Measurements from ENCODE around the gene TMEM205. TPM values are rescaled to one million over a fixed set of nuclear protein-coding genes. Genes with fewer than 3 reads are reported as not detected.

The TMEM205 gene
- total RNA-seq: 168 and 174 TPM in 2 replicates

DNA sequence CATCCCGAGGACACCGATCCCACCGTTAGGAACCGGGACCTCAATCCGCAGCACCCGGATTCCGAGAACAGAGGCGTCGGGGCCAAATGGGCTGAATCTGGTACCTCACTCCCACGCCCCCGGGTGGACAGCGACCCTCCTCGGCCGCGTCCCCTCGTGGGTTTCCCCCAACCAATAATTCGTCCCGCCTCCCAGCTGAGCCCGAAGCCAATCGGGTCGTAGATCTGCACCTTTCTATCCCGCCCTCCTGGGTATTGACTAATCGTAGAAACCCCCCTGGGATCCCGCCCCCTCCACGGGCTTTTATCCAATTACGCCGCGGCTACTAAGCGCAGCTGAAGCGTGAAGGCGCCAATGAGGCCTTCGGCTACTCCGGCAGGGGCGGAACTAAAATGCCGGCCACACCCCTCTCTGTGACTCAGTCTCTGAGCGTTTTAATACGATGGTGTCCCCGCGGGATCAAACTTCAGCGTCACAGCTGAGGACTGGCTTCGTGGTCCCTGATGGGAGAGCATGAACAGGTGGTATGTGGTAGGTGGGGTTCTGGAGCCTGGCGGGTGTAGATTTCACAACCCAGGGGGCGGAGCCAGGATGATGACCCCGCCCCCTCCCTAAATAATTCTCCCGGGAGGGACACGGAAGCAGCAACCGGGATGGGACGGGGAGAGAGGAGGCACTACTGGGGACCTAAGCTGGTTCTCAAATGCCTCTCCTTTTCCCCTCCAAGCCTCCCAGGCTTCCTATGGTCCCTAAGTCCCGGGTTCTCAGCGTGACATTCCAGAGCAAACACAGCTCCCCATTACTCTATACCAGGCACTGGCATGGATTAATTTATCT, at the start of gene TMEM205, which contains the start of gene CCDC159:
TSS of gene TMEM205 (minus strand) at position 165 of the 837 bp plus-strand sequence. CDS start 649 bp downstream, outside the sequence.
TSS of gene CCDC159 (plus strand) at position 416 of the 837 bp plus-strand sequence. CDS start at position 504, 88 bp downstream.

GRCh38 chr19:11374433-11375142, 28.5 kb upstream of the TMEM205 start, which contains the start of gene SWSAP1:
Gene SWSAP1, plus strand, starts transcription at chr19:11374666. Its CDS starts 15 bp downstream, at chr19:11374681.

GRCh38 chr19:11355160-11356073, 9.3 kb upstream of the TMEM205 start, which contains the start of gene PLPPR2:
Gene PLPPR2, plus strand, starts transcription at chr19:11355432. Its CDS starts 2,242 bp downstream, at chr19:11357674.

GRCh38 chr19:11339254-11340098, 6.6 kb downstream of the TMEM205 start, which contains the start of gene RAB3D:
Gene RAB3D, minus strand, starts transcription at chr19:11339657. Its CDS starts 2,258 bp downstream, at chr19:11337399.

DNA sequence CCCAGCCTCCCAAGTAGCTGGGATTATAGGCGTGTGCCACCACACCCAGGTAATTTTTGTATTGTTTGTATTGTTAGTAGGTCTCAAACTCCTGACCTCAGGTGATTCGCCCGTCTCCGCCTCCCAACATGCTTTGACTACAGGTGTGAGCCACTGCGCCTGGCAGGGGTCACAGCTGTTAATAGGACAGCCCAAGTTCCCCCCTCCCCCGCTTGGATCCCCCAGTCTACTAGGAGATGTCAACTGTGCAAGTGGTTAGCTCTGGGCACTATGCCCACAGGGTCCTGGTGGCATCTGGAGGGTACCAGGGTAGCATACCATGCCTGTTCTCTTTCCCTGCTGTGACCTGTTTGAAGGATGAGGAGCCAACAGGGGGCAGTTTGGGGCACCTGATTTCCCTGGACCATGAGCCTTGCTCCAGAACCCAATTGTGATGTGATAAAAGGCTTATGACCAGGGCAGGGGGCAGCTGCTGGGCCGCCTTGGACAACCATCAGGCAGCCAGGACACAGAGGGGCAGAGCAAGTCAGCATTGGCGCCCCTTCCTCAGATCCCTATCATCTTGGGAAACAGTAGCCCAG, 50.3 kb downstream of the TMEM205 start, which contains the start of gene TSPAN16:
TSS of gene TSPAN16 (plus strand) at position 496 of the 581 bp plus-strand sequence. CDS start 138 bp downstream, outside the sequence.

Other genes starting within 250 kb of the TMEM205 start
- gene SPC24, start 190.5 kb downstream of the TMEM205 start, total RNA-seq: 48.6 and 67.5 TPM in 2 replicates
- gene KANK2, start 148.7 kb downstream of the TMEM205 start, total RNA-seq: 42.7 and 63.6 TPM in 2 replicates
- not detected in 2 replicates for gene ANGPTL8, start 106.6 kb downstream of the TMEM205 start, total RNA-seq
- gene DOCK6, start 83.7 kb downstream of the TMEM205 start, total RNA-seq: 124 and 133 TPM in 2 replicates
- gene TSPAN16, start 50.1 kb downstream of the TMEM205 start, total RNA-seq: not detected in 2 replicates
- gene RAB3D, start 6.6 kb downstream of the TMEM205 start, total RNA-seq: 17.8 and 24.6 TPM in 2 replicates
- gene CCDC159, start 251 bp upstream of the TMEM205 start, total RNA-seq: 10.3 and 28.4 TPM in 2 replicates
- 8.4 and 17.1 TPM in 2 replicates for gene PLPPR2, start 9.2 kb upstream of the TMEM205 start, total RNA-seq
- 2.5 and 3.9 TPM in 2 replicates for gene SWSAP1, start 28.4 kb upstream of the TMEM205 start, total RNA-seq
- 6.9 and 7.4 TPM in 2 replicates for gene EPOR, start 38.0 kb upstream of the TMEM205 start, total RNA-seq
- gene RGL3, start 73.0 kb upstream of the TMEM205 start, total RNA-seq: 0.67 and 0.94 TPM in 2 replicates
- gene ODAD3, start 88.9 kb upstream of the TMEM205 start, total RNA-seq: 0.05 and 0.60 TPM in 2 replicates
- 167 and 174 TPM in 2 replicates for gene PRKCSH, start 89.4 kb upstream of the TMEM205 start, total RNA-seq
- not detected in 2 replicates for gene ELAVL3, start 134.8 kb upstream of the TMEM205 start, total RNA-seq
- gene ZNF653, start 159.6 kb upstream of the TMEM205 start, total RNA-seq: 5.1 and 9.3 TPM in 2 replicates
- 54.2 and 56.5 TPM in 2 replicates for gene ECSIT, start 182.9 kb upstream of the TMEM205 start, total RNA-seq
- gene CNN1, start 192.6 kb upstream of the TMEM205 start, total RNA-seq: 0.20 TPM in 1 of 2 replicates, not detected in the other
- gene ELOF1, start 213.0 kb upstream of the TMEM205 start, total RNA-seq: 29.0 and 36.3 TPM in 2 replicates
- gene ACP5, start 231.4 kb upstream of the TMEM205 start, total RNA-seq: 0.39 and 1.2 TPM in 2 replicates

All from mammary microvascular endothelial cell (primary cell).